ENCODE results near the gene TENM4. TPM values are rescaled to one million over a fixed set of nuclear protein-coding genes. Genes with fewer than 3 reads are reported as not detected.
A peak's percentile ranks its signal among the peaks of the same experiment; 100 is the strongest.

The TENM4 gene
- polyA plus RNA-seq, 1 of the 3 experiments (the other 2 are of a cell fraction) = 16.7 TPM

GRCh38 chr11:79237091-79237490, 203.7 kb downstream of the TENM4 start:
- H3K27ac ChIP-seq (ENCODE audit: low read depth in 2 of 2, low read length in 1 of 2) = peak overlapping the region in 1 of 2 experiments; percentile 81; a peak in 2 of 4 replicates
- H3K9me3 ChIP-seq = no peaks in the 10 kb centered on the region
- ChIA-PET POLR2A (no interaction called here), CTCF (interaction anchor here (0.7 kb wide), 1 partner anchor 33 kb away, joined by 3 read pairs; no protein-coding TSS in a partner anchor)
- no peaks in the 10 kb centered on the region for H3K79me2 ChIP-seq (ENCODE audit: insufficient read depth)
- 84% methylated on average over 3 of the region's 5 CpGs for WGBS (ENCODE audit: low lambda C conversion rate)
- H3K9ac ChIP-seq = peak overlapping the region; percentile 23; the same call in 1 of the 2 replicates
- H3K4me3 ChIP-seq (ENCODE audit: low read depth in 2 of 2, low read length in 1 of 2) = peak overlapping the region in 1 of 2 experiments; percentile 19; a peak in 1 of 4 replicates
- no peaks in the 10 kb centered on the region for H3K36me3 ChIP-seq (replicated peaks in 1 of 2; ENCODE audit: control insufficient read depth in 1 of 2, insufficient read depth in 2 of 2, low read length in 1 of 2)
- no peak for TF ChIP-seq GABPA (IDR thresholded peaks at IDR 0.05; ENCODE audit: low read depth)
- no peak for TF ChIP-seq JUND (IDR thresholded peaks at IDR 0.05)
- TF ChIP-seq USF2 (IDR thresholded peaks at IDR 0.05; ENCODE audit: borderline replicate concordance, low read depth, low read length) = no peak
- no peak for TF ChIP-seq USF1 (IDR thresholded peaks at IDR 0.05; ENCODE audit: borderline replicate concordance, low read depth)
- no peak for TF ChIP-seq TAF1 (IDR thresholded peaks at IDR 0.05; ENCODE audit: borderline replicate concordance, low read depth, low read length)
- no peak for TF ChIP-seq EZH2phosphoT487 (IDR thresholded peaks at IDR 0.05; ENCODE audit: borderline replicate concordance, low read depth)
- TF ChIP-seq GATA2 (CRISPR knock-in tag; IDR thresholded peaks at IDR 0.05) = no peak
- TF ChIP-seq PBX3 (IDR thresholded peaks at IDR 0.05) = no peak
- TF ChIP-seq CHD2 (IDR thresholded peaks at IDR 0.05; ENCODE audit: low read length, partially characterized antibody) = no peak
- TF ChIP-seq EP300 (IDR thresholded peaks at IDR 0.05; ENCODE audit: borderline replicate concordance in 1 of 2, low read depth in 1 of 2, low read length in 1 of 2) = no peak
- no peak for TF ChIP-seq REST (IDR thresholded peaks at IDR 0.05; ENCODE audit: low read depth, low read length)
- TF ChIP-seq YY1 (IDR thresholded peaks at IDR 0.05; ENCODE audit: low read depth) = no peak
- no peak for TF ChIP-seq FOXM1 (IDR thresholded peaks at IDR 0.05; ENCODE audit: low read depth)
- TF ChIP-seq RAD21 (IDR thresholded peaks at IDR 0.05; ENCODE audit: low read length) = no peak
- TF ChIP-seq POLR2AphosphoS5 (IDR thresholded peaks at IDR 0.05; ENCODE audit: low read depth, low read length) = no peak
- TF ChIP-seq MAX (IDR thresholded peaks at IDR 0.05; ENCODE audit: low read depth) = no peak
- TF ChIP-seq MXI1 (IDR thresholded peaks at IDR 0.05; ENCODE audit: low read depth, low read length) = no peak
- no peak for TF ChIP-seq IRF3 (IDR thresholded peaks at IDR 0.05; ENCODE audit: low read depth, low read length)
- TF ChIP-seq RFX5 (IDR thresholded peaks at IDR 0.05; ENCODE audit: low read length) = no peak
- no peak for TF ChIP-seq FOSL2 (IDR thresholded peaks at IDR 0.05; ENCODE audit: borderline replicate concordance, low read depth)
- peaks cover 16 to 22% of the 10 kb centered on the region in 2 experiments; a peak in 2 of 4 replicates for H3K4me1 ChIP-seq (ENCODE audit: control insufficient read depth in 1 of 2, insufficient read depth in 2 of 2, low read depth in 1 of 2, low read length in 1 of 2)
- H3K4me2 ChIP-seq = peak overlapping the region; percentile 63
- no peaks in the 10 kb centered on the region for H4K20me1 ChIP-seq (ENCODE audit: insufficient read depth)
- no peaks in the 10 kb centered on the region for H3K27me3 ChIP-seq (ENCODE audit: insufficient read depth)
- no peak overlapping the region for H2AFZ ChIP-seq (ENCODE audit: low read depth)
- H3F3A ChIP-seq (replicated peaks; ENCODE audit: insufficient read depth) = peaks cover 7% of the 10 kb centered on the region
- H3K9me2 ChIP-seq = no peaks in the 10 kb centered on the region
- no peak for DNase-seq

Measured in SK-N-SH (cell line).